Measurements from ENCODE around the gene HS3ST3B1. TPM values are rescaled to one million over a fixed set of nuclear protein-coding genes. Genes with fewer than 3 reads are reported as not detected.

Gene HS3ST3B1
- total RNA-seq (2022) = 3.4 and 3.8 TPM in 2 replicates
- percentile 51 among the genes with signal in this experiment for Bru-seq, nascent RNA
- BruChase-seq, experiment 1, labeled RNA remaining after a 6-hour chase = percentile 40 among the genes with signal in this experiment
- percentile 47 among the genes with signal in this experiment for BruChase-seq, experiment 2, labeled RNA remaining after a 2-hour chase
- long read RNA-seq, full-length matches to known transcripts = 5 of 5 reads
- long read RNA-seq, partial matches to known transcripts = 0 of 5 reads
- long read RNA-seq, other reads (novel, unspliced or antisense) = 0 of 5 reads

DNA sequence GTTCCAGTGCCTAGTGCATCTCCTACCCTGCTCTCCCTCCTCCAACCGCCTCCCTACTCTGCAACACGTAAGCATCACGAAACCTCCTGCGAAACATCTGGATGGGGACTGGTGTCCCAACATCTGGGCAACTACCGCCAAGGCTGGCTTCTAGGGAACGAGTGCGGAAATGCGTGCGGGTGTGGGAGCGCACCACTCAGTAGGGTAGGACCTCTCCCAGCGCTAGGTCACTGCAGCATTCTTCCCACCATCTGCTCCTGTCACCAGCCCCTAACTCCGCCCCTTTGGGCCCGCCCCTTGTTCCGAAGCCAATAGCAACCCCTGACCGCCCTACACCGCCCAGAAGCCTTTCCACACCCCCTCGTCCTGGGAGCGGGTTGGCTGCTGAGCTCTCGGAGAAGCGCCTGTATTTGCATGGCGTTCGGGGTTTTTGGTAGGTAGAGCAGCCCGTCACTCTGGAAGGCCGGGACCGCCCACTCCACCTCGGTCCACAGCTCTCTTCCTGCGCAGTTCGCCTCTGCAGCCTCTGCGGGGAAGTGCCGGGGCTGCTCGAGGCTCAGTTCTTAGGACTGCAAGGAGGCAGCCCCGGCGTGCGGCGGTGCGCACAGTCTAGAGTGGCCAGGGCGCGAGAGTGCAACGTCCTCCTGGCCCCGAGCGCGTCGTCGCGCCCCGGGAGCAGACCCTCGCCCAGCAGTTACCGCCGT, at the start of gene HS3ST3B1:
Gene HS3ST3B1, plus strand, starts transcription at position 507 of the 704 bp plus-strand sequence. CDS start 438 bp downstream, outside the sequence.
- CTCF ChIA-PET = interaction anchor here (0.5 to 3.6 kb wide), 33 partner anchors 17 to 1881 kb away, joined by 3 to 50 read pairs (median 4); no protein-coding TSS in a partner anchor
- H3K27me3 Mint-ChIP-seq (ENCODE audit: insufficient read depth, unreplicated experiment) = peaks cover 12% of the 10 kb centered on the region
- peak within 1 kb of the TSS; percentile 81 for H3K27ac Mint-ChIP-seq (ENCODE audit: low read depth, unreplicated experiment)
- POLR2A ChIA-PET = interaction anchor here (0.6 to 3.9 kb wide), 36 partner anchors 8 to 1282 kb away, joined by 3 to 57 read pairs (median 4); partner anchors contain the start of genes COX10 and ELAC2
- TF ChIP-seq, protein P1, sequence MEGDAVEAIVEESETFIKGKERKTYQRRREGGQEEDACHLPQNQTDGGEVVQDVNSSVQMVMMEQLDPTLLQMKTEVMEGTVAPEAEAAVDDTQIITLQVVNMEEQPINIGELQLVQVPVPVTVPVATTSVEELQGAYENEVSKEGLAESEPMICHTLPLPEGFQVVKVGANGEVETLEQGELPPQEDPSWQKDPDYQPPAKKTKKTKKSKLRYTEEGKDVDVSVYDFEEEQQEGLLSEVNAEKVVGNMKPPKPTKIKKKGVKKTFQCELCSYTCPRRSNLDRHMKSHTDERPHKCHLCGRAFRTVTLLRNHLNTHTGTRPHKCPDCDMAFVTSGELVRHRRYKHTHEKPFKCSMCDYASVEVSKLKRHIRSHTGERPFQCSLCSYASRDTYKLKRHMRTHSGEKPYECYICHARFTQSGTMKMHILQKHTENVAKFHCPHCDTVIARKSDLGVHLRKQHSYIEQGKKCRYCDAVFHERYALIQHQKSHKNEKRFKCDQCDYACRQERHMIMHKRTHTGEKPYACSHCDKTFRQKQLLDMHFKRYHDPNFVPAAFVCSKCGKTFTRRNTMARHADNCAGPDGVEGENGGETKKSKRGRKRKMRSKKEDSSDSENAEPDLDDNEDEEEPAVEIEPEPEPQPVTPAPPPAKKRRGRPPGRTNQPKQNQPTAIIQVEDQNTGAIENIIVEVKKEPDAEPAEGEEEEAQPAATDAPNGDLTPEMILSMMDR (IDR thresholded peaks at IDR 0.05; ENCODE audit: unreplicated experiment) = no peak
- intact Hi-C loops (cut with micrococcal nuclease) = loop anchor here (1.0 to 10.0 kb wide), 9 partner anchors 93 to 1268 kb away; partner anchors contain the start of gene COX10
- H3K36me3 Mint-ChIP-seq (ENCODE audit: insufficient read depth, unreplicated experiment) = peaks cover 12% of the 10 kb centered on the region
- BruUV-seq (replicated peaks) = no TSS peak
- peak within 1 kb of the TSS; percentile 90 for H3K4me3 Mint-ChIP-seq (ENCODE audit: unreplicated experiment)
- peaks cover 13% of the 10 kb centered on the region for H3K4me1 Mint-ChIP-seq (ENCODE audit: insufficient read depth, unreplicated experiment)
- H3K9me3 Mint-ChIP-seq (ENCODE audit: unreplicated experiment) = no peaks in the 10 kb centered on the region
- peak; percentile 99 for DNase-seq (ENCODE audit: unreplicated experiment)

GRCh38 chr17:14261406-14261805, 39.5 kb upstream of the HS3ST3B1 start:
- CTCF ChIA-PET = no interaction called here
- H3K36me3 Mint-ChIP-seq (ENCODE audit: insufficient read depth, unreplicated experiment) = no peaks in the 10 kb centered on the region
- no peaks in the 10 kb centered on the region for H3K27me3 Mint-ChIP-seq (ENCODE audit: insufficient read depth, unreplicated experiment)
- intact Hi-C loops (cut with micrococcal nuclease) = no loop called here
- POLR2A ChIA-PET = no interaction called here
- H3K9me3 Mint-ChIP-seq (ENCODE audit: unreplicated experiment) = no peaks in the 10 kb centered on the region
- no peak for DNase-seq (ENCODE audit: unreplicated experiment)
- no TSS peak for BruUV-seq (replicated peaks)
- H3K4me1 Mint-ChIP-seq (ENCODE audit: insufficient read depth, unreplicated experiment) = no peaks in the 10 kb centered on the region
- H3K27ac Mint-ChIP-seq (ENCODE audit: low read depth, unreplicated experiment) = no peak overlapping the region
- TF ChIP-seq, protein P1 (IDR thresholded peaks at IDR 0.05; ENCODE audit: unreplicated experiment) = no peak
- H3K4me3 Mint-ChIP-seq (ENCODE audit: unreplicated experiment) = no peak overlapping the region

DNA sequence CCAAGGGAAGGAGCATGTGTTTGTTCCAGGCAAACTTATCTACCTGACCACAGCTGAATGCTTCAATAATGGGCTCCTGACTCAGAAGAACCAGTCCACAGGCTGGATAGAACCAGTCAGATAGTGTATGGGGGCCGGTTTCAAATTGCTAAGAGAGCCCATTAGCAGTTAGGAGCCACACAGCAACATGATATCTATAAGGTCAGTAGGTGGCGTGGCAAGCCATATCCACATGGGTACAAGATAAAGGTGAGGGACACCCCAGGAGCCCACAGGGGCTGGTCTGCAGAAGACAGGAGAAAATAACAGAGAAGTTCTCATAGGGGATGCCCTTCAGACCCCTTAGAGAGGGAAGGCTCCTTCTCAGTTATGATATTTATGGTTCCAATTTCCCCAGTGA, 32.6 kb upstream of the HS3ST3B1 start:
- ChIA-PET CTCF (no interaction called here), POLR2A (no interaction called here)
- H3K36me3 Mint-ChIP-seq (ENCODE audit: insufficient read depth, unreplicated experiment) = no peaks in the 10 kb centered on the region
- H3K4me1 Mint-ChIP-seq (ENCODE audit: insufficient read depth, unreplicated experiment) = peaks cover 6% of the 10 kb centered on the region
- H3K4me3 Mint-ChIP-seq (ENCODE audit: unreplicated experiment) = no peak overlapping the region
- intact Hi-C loops (cut with micrococcal nuclease) = no loop called here
- no TSS peak for BruUV-seq (replicated peaks)
- H3K27me3 Mint-ChIP-seq (ENCODE audit: insufficient read depth, unreplicated experiment) = no peaks in the 10 kb centered on the region
- no peak overlapping the region for H3K27ac Mint-ChIP-seq (ENCODE audit: low read depth, unreplicated experiment)
- peak; percentile 4 for DNase-seq (ENCODE audit: unreplicated experiment)
- TF ChIP-seq, protein P1 (IDR thresholded peaks at IDR 0.05; ENCODE audit: unreplicated experiment) = no peak
- H3K9me3 Mint-ChIP-seq (ENCODE audit: unreplicated experiment) = no peaks in the 10 kb centered on the region

DNA sequence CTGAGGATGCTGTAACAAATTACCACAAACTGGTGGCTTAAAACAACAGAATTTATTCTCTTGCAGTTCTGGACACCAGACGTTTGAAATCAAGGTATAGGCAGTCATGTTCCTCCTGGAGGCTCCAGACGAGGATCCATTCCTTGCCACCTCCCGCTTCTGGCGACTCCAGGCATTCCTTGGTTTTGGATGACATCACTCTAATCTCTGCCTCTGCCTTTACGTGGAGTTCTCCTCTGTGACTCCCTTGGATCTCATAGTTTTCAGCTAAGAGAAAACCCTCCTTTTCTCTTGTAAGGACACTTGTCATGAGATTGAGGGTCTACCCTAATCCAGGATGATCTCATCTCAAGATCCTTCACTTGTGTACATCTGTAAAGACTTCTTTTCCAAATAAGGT, 31.4 kb upstream of the HS3ST3B1 start:
- intact Hi-C loops (cut with micrococcal nuclease) = no loop called here
- DNase-seq (ENCODE audit: unreplicated experiment) = no peak
- ChIA-PET POLR2A (no interaction called here), CTCF (no interaction called here)
- H3K27ac Mint-ChIP-seq (ENCODE audit: low read depth, unreplicated experiment) = no peak overlapping the region
- H3K36me3 Mint-ChIP-seq (ENCODE audit: insufficient read depth, unreplicated experiment) = no peaks in the 10 kb centered on the region
- H3K9me3 Mint-ChIP-seq (ENCODE audit: unreplicated experiment) = peaks cover 4% of the 10 kb centered on the region
- BruUV-seq (replicated peaks) = no TSS peak
- H3K27me3 Mint-ChIP-seq (ENCODE audit: insufficient read depth, unreplicated experiment) = no peaks in the 10 kb centered on the region
- H3K4me3 Mint-ChIP-seq (ENCODE audit: unreplicated experiment) = no peak overlapping the region
- peaks cover 6% of the 10 kb centered on the region for H3K4me1 Mint-ChIP-seq (ENCODE audit: insufficient read depth, unreplicated experiment)
- TF ChIP-seq, protein P1 (IDR thresholded peaks at IDR 0.05; ENCODE audit: unreplicated experiment) = no peak

Measured in MCF 10A (cell line).